Measurements from ENCODE around the gene TCTN2. TPM values are rescaled to one million over a fixed set of nuclear protein-coding genes. Genes with fewer than 3 reads are reported as not detected.
A peak's percentile ranks its signal among the peaks of the same experiment; 100 is the strongest.

TCTN2 gene
- total and polyA plus RNA-seq, 10 of the 15 experiments (the other 5 are each of a cell fraction or from before 2014, with no cell fraction given) = 0.55 to 5.5 (median 3.3) TPM

GRCh38 chr12:123633379-123634141, 37.4 kb upstream of the TCTN2 start, which contains the start of the genes EIF2B1 and GTF2H3 (continued):
- TF ChIP-seq NFYA (IDR thresholded peaks at IDR 0.05; ENCODE audit: borderline replicate concordance, low read depth, low read length) (no peak), KDM1A (IDR thresholded peaks at IDR 0.05; ENCODE audit: borderline replicate concordance) (no peak), DPF2 (IDR thresholded peaks at IDR 0.05) (peak; percentile 49; the same call in 1 of the 2 replicates), ZBTB4 (CRISPR knock-in tag; IDR thresholded peaks at IDR 0.05) (no peak), NRF1 (conservative IDR thresholded peaks at IDR 0.05; ENCODE audit: low read depth, low read length) (peak; percentile 29; the same call in 1 of the 2 replicates), REST (IDR thresholded peaks at IDR 0.05; ENCODE audit: low read depth, low read length) (no peak), POLR2A (IDR thresholded peaks at IDR 0.05; ENCODE audit: low read depth, low read length) (peak; percentile 98), EGR1 (IDR thresholded peaks at IDR 0.05; ENCODE audit: borderline replicate concordance in 1 of 2, low read depth in 2 of 2, low read length in 2 of 2) (peak; percentile 65 to 91), CHD4 (IDR thresholded peaks at IDR 0.05) (no peak), EZH2 (IDR thresholded peaks at IDR 0.05; ENCODE audit: borderline replicate concordance, control insufficient read depth, low read depth, low read length) (no peak), TAF1 (IDR thresholded peaks at IDR 0.05; ENCODE audit: borderline replicate concordance, low read depth, low read length) (peak; percentile 98), NR2F1 (conservative IDR thresholded peaks at IDR 0.05) (peak; percentile 44; the same call in 1 of the 2 replicates), ZNF24 (IDR thresholded peaks at IDR 0.05) (peak; percentile 33; the same call in 1 of the 2 replicates), HDGF (IDR thresholded peaks at IDR 0.05) (peak; percentile 87; the same call in 1 of the 2 replicates), IRF3 (IDR thresholded peaks at IDR 0.05) (no peak), ETV6 (conservative IDR thresholded peaks at IDR 0.05 in 1 of 2, IDR thresholded peaks at IDR 0.05 in 1 of 2; ENCODE audit: borderline replicate concordance in 1 of 2, low read depth in 1 of 2) (peak; percentile 89 to 99), CHD1 (IDR thresholded peaks at IDR 0.05; ENCODE audit: low read depth, low read length) (no peak), SMAD1 (IDR thresholded peaks at IDR 0.05; ENCODE audit: low read depth, partially characterized antibody) (peak; percentile 33), ZNF622 (IDR thresholded peaks at IDR 0.05) (no peak), NBN (IDR thresholded peaks at IDR 0.05) (peak; percentile 99), TCF7 (IDR thresholded peaks at IDR 0.05; ENCODE audit: borderline replicate concordance) (no peak), TCF3 (IDR thresholded peaks at IDR 0.05; ENCODE audit: borderline replicate concordance, insufficient read depth, low read depth, low read length) (peak; percentile 62; the same call in 1 of the 2 replicates), MYB (IDR thresholded peaks at IDR 0.05; ENCODE audit: borderline replicate concordance, low read depth, low read length) (no peak), STAT3 (IDR thresholded peaks at IDR 0.05; ENCODE audit: low read depth, low read length) (no peak)
